GM12874 (cell line): ENCODE measurements around the gene JOSD1.

Experiments used
- CTCF ChIP-seq: IDR thresholded peaks from 2 replicates; pipeline ENCODE4 v1.5.1; 2011; ENCODE audit warnings: low read depth, mild to moderate bottlenecking, control low read depth, low read length, moderate library complexity; ENCODE audit not compliant: insufficient read depth

JOSD1 gene

GRCh38 chr22:38741576-38741975, 40.8 kb upstream of the JOSD1 start:
- TF ChIP-seq CTCF: no peak

GRCh38 chr22:38741166-38741565, 40.4 kb upstream of the JOSD1 start:
- no peak for TF ChIP-seq CTCF

GRCh38 chr22:38740754-38741153, 40.0 kb upstream of the JOSD1 start:
- no peak for TF ChIP-seq CTCF

GRCh38 chr22:38740116-38740723, 39.5 kb upstream of the JOSD1 start:
- TF ChIP-seq CTCF: no peak

- no peak for TF ChIP-seq CTCF
Measured at GRCh38 chr22:38739300-38740055, 38.7 kb upstream of the JOSD1 start.

- no peak for TF ChIP-seq CTCF
Measured at GRCh38 chr22:38738475-38739070, 37.8 kb upstream of the JOSD1 start.

- no peak for TF ChIP-seq CTCF
Measured at GRCh38 chr22:38737302-38738060, 36.7 kb upstream of the JOSD1 start.
